Measurements from ENCODE around the gene EGR1. TPM values are rescaled to one million over a fixed set of nuclear protein-coding genes. Genes with fewer than 3 reads are reported as not detected.

EGR1 gene
- polyA plus RNA-seq, 3 donors from 2014 or later, result 0.52 to 0.99 TPM; not detected in 1

GRCh38 chr5:138515556-138516245 is 50.4 kb downstream of the EGR1 start:
- DNase-seq, result no peak
- peaks cover 0 to 3% (median 0%) of the 10 kb centered on the region in 3 donors for H3K27me3 Mint-ChIP-seq (ENCODE audit: low read depth in 3 of 3)
- H3K27ac Mint-ChIP-seq, result peak overlapping the region in 1 of 6 donors; percentile 34
- H3K4me3 Mint-ChIP-seq, result no peak overlapping the region
- H3K4me1 Mint-ChIP-seq, result peaks cover 7 to 16% of the 10 kb centered on the region in 2 donors
- peaks cover 8 to 45% (median 12%) of the 10 kb centered on the region in 3 donors for H3K36me3 Mint-ChIP-seq
- no peaks in the 10 kb centered on the region for H3K9me3 Mint-ChIP-seq

DNA sequence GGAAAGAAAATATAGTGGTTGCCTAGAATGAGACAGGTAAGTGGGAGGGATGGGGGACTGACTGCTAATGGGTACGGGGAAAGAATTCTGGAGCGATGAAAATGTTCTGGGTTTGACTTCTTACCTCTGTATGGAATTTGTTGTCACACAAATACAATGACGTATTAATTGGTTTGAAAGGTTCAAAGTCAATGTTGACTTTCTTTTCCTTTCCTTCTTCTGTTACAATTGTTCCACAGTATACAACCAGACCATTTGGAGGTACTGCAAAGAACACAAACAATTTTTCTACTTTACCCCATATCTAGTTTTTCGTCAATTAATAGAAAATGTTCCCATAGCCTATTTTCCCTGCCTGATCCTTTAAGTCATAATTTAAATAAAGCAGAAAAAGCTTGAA is 52.2 kb downstream of the EGR1 start:
- DNase-seq, result no peak
- no peaks in the 10 kb centered on the region for H3K9me3 Mint-ChIP-seq
- H3K36me3 Mint-ChIP-seq, result peaks cover 0 to 35% (median 12%) of the 10 kb centered on the region in 3 donors
- no peak overlapping the region for H3K4me3 Mint-ChIP-seq
- H3K27ac Mint-ChIP-seq, result peak overlapping the region in 1 of 6 donors; percentile 45
- H3K4me1 Mint-ChIP-seq, result peaks cover 10 to 21% of the 10 kb centered on the region in 2 donors
- H3K27me3 Mint-ChIP-seq (ENCODE audit: low read depth in 3 of 3), result no peaks in the 10 kb centered on the region

Other genes starting within 250 kb of the EGR1 start
- gene GFRA3, start 190.9 kb upstream of the EGR1 start, polyA plus RNA-seq, result not detected
- 1 to 10 TPM in 1 of 3 donors, under 1 TPM in 2; 0.19 to 2.3 (median 0.57) TPM for gene CDC25C, start 133.7 kb upstream of the EGR1 start, polyA plus RNA-seq
- gene FAM53C, start 127.2 kb upstream of the EGR1 start, polyA plus RNA-seq, result 10 to 100 TPM; 16.2 to 32.1 (median 25.2) TPM
- gene KDM3B, start 112.8 kb upstream of the EGR1 start, polyA plus RNA-seq, result 10 to 100 TPM in 1 of 3 donors, 1 to 10 TPM in 2; 4.0 to 14.5 (median 7.2) TPM
- gene REEP2, start 26.4 kb upstream of the EGR1 start, polyA plus RNA-seq, result under 1 TPM in 2 of 3 donors, not detected in 1; 0.11 to 0.48 TPM
- 10 to 100 TPM; 30.0 to 38.2 (median 33.5) TPM for gene ETF1, start 77.8 kb downstream of the EGR1 start, polyA plus RNA-seq
- 100 to 1,000 TPM in 2 of 3 donors, 10 to 100 TPM in 1; 92.8 to 153 (median 145) TPM for gene HSPA9, start 109.9 kb downstream of the EGR1 start, polyA plus RNA-seq

Measured in immature natural killer cell (primary cell).